ENCODE results near the gene ADAMTS17. TPM values are rescaled to one million over a fixed set of nuclear protein-coding genes. Genes with fewer than 3 reads are reported as not detected.

ADAMTS17 gene
- total RNA-seq, 4 donors from 2014 or later = 6.0 to 17.6 (median 8.2) TPM

GRCh38 chr15:100190675-100191074 lies 151.1 kb downstream of the ADAMTS17 start:
- TF ChIP-seq CTCF (IDR thresholded peaks at IDR 0.05) (no peak), EP300 (IDR thresholded peaks at IDR 0.05; ENCODE audit: low read depth) (no peak), POLR2A (IDR thresholded peaks at IDR 0.05) (no peak), POLR2AphosphoS5 (IDR thresholded peaks at IDR 0.05) (no peak)
- Histone ChIP-seq H3K9me3 (no peaks in the 10 kb centered on the region), H3K27ac (no peak overlapping the region), H3K4me3 (no peak overlapping the region), H3K27me3 (no peaks in the 10 kb centered on the region), H3K4me1 (no peaks in the 10 kb centered on the region), H3K36me3 (no peaks in the 10 kb centered on the region)
- DNase-seq = no peak
- intact Hi-C loops (cut with DNase I; ENCODE audit: low total_unique reads) = no loop called here
- WGBS, 2 donors (ENCODE audit: low coverage in 1 of 2) = 74% methylated on average over 8 of the region's 8 CpGs; no CpG with 5 or more reads in 1 of the 2 donors
- in situ Hi-C loops (cut with MboI; ENCODE audit: low pct_ligation_motif_present in 1 of 4, low pct_unique_long_range_greater_than_20kb in 1 of 4, low sequenced_read_pairs in 3 of 4) = no loop called here

GRCh38 chr15:100189849-100190248 lies 151.9 kb downstream of the ADAMTS17 start:
- no peak overlapping the region for H3K27ac ChIP-seq
- no peak overlapping the region for H3K4me3 ChIP-seq
- no peaks in the 10 kb centered on the region for H3K9me3 ChIP-seq
- no peaks in the 10 kb centered on the region for H3K27me3 ChIP-seq
- in situ Hi-C loops (cut with MboI; ENCODE audit: low pct_ligation_motif_present in 1 of 4, low pct_unique_long_range_greater_than_20kb in 1 of 4, low sequenced_read_pairs in 3 of 4) = no loop called here
- no peaks in the 10 kb centered on the region for H3K4me1 ChIP-seq
- H3K36me3 ChIP-seq = no peaks in the 10 kb centered on the region
- WGBS, 2 donors (ENCODE audit: low coverage in 1 of 2) = 91 to 94% methylated on average over 3 to 4 of the region's 4 CpGs
- DNase-seq = no peak
- no peak for TF ChIP-seq EP300 (IDR thresholded peaks at IDR 0.05; ENCODE audit: low read depth)
- TF ChIP-seq POLR2AphosphoS5 (IDR thresholded peaks at IDR 0.05) = no peak
- TF ChIP-seq POLR2A (IDR thresholded peaks at IDR 0.05) = no peak
- TF ChIP-seq CTCF (IDR thresholded peaks at IDR 0.05) = no peak
- intact Hi-C loops (cut with DNase I; ENCODE audit: low total_unique reads) = no loop called here

- DNase-seq = no peak
- WGBS, 2 donors (ENCODE audit: low coverage in 1 of 2) = 84% methylated on average over 6 of the region's 6 CpGs; no CpG with 5 or more reads in 1 of the 2 donors
- no peaks in the 10 kb centered on the region for H3K4me1 ChIP-seq
- H3K27me3 ChIP-seq = no peaks in the 10 kb centered on the region
- no peaks in the 10 kb centered on the region for H3K36me3 ChIP-seq
- no peak for TF ChIP-seq CTCF (IDR thresholded peaks at IDR 0.05)
- TF ChIP-seq POLR2A (IDR thresholded peaks at IDR 0.05) = no peak
- no peak for TF ChIP-seq EP300 (IDR thresholded peaks at IDR 0.05; ENCODE audit: low read depth)
- H3K9me3 ChIP-seq = no peaks in the 10 kb centered on the region
- H3K4me3 ChIP-seq = no peak overlapping the region
- in situ Hi-C loops (cut with MboI; ENCODE audit: low pct_ligation_motif_present in 1 of 4, low pct_unique_long_range_greater_than_20kb in 1 of 4, low sequenced_read_pairs in 3 of 4) = no loop called here
- no peak overlapping the region for H3K27ac ChIP-seq
- intact Hi-C loops (cut with DNase I; ENCODE audit: low total_unique reads) = no loop called here
Measured at GRCh38 chr15:100189319-100189718, 152.5 kb downstream of the ADAMTS17 start.

GRCh38 chr15:100187677-100188076 lies 154.1 kb downstream of the ADAMTS17 start:
- no peaks in the 10 kb centered on the region for H3K9me3 ChIP-seq
- no peaks in the 10 kb centered on the region for H3K36me3 ChIP-seq
- no peak overlapping the region for H3K27ac ChIP-seq
- in situ Hi-C loops (cut with MboI; ENCODE audit: low pct_ligation_motif_present in 1 of 4, low pct_unique_long_range_greater_than_20kb in 1 of 4, low sequenced_read_pairs in 3 of 4) = no loop called here
- no peak overlapping the region for H3K4me3 ChIP-seq
- H3K27me3 ChIP-seq = no peaks in the 10 kb centered on the region
- no peak for TF ChIP-seq EP300 (IDR thresholded peaks at IDR 0.05; ENCODE audit: low read depth)
- TF ChIP-seq POLR2A (IDR thresholded peaks at IDR 0.05) = no peak
- no peak for TF ChIP-seq POLR2AphosphoS5 (IDR thresholded peaks at IDR 0.05)
- TF ChIP-seq CTCF (IDR thresholded peaks at IDR 0.05) = no peak
- WGBS, 2 donors (ENCODE audit: low coverage in 1 of 2) = 94 to 100% methylated on average over 3 to 8 of the region's 8 CpGs
- intact Hi-C loops (cut with DNase I; ENCODE audit: low total_unique reads) = no loop called here
- no peak for DNase-seq
- no peaks in the 10 kb centered on the region for H3K4me1 ChIP-seq
